SH-SY5Y (cell line): Measurements from ENCODE around the gene MICAL3.

Experiments used
- GATA2 ChIP-seq: IDR thresholded peaks from 2 replicates; pipeline ENCODE4 v1.6.1; 2011; ENCODE audit warnings: mild to moderate bottlenecking, low read depth, low read length
- GATA3 ChIP-seq: IDR thresholded peaks from 2 replicates; pipeline ENCODE4 v1.6.1; 2011; ENCODE audit warnings: low read depth, mild to moderate bottlenecking, low read length, moderate library complexity

GRCh38 chr22:17944256-17944655 is 80.1 kb downstream of the MICAL3 start:
- TF ChIP-seq GATA3 (no peak), GATA2 (no peak)
